ENCODE data around the gene CARNS1. TPM values are rescaled to one million over a fixed set of nuclear protein-coding genes. Genes with fewer than 3 reads are reported as not detected.

The CARNS1 gene
- total RNA-seq, 3 donors from 2014 or later (not counting 1 experiment from before 2014, with no cell fraction given) = 25.0 to 29.0 (median 25.0) TPM

DNA sequence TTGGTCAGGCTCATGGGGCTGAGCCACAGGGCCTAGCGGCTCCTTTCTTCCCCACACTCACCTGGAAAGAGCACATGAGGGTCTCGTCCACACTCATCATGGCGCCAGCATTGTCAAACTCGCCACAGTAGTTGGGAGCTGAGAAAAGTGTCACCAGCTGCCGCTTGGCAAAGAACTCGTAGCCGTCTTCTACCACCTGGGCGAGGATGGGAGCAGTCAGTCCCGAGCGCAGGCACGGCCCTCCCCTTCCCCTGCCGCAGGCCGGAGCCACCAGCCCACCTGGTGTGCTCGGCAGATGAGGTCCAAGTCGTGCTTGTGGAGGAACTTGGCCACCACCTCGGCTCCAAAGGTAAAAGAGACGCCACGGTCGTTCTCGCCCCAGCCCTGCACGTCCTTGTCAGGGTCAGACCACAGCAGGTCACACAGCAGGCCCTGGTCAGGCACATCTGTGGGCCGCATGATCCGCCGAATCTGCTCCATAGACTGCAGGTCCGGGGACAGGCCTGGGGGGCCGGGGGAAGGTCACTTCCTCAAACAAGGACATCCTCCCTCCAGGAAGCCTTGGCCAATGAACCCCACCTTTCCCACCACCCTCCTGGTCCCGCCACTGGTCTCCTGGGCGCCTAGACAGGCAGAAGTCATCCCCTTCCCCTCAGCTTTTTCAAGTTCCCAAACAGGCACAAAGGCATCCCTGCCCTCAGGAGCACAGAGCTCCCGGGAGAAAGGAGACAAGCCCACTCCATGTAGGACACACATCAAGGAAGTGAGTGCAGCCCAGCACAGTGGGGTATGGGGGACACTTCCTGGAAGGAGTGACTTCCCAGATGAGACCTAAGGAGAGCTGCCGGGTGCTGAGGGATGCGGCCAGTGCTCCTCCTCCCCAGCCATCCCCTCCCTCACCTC is 16.6 kb upstream of the CARNS1 start:
- DNase-seq = no peak

DNA sequence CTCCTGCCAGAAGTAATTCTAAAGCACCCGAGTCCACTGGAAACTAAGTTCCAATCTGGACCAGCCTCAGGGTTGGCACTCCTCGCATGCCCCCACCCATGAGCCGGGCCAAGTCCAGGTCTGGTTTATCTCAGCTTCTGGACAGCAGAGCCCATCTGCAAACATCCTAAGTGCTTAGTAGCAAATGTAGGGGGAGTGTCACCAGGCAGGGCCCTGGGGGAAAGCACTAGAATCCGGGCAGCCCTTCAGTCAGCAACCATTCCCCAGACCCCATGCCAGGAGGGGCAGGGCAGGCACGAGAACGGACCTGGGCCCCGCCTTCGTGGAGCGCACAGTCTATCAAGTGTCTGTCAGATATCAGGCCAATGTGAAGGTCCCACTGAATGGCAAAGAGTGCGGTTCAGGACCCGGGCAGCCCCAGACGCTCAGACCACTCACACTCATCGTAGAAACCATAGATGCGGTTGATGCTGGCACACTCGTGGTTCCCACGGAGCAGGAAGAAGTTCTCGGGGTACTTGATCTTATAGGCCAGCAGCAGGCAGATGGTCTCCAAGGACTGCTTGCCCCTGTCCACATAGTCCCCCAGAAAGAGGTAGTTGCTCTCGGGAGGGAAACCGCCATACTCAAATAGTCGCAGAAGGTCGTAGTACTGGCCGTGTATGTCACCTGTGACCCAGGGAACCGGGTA is 15.1 kb upstream of the CARNS1 start:
- no peak for ATAC-seq
- H3K27me3 Mint-ChIP-seq (ENCODE audit: low read depth in 2 of 2) = no peaks in the 10 kb centered on the region
- H3K27ac Mint-ChIP-seq = peak overlapping the region; percentile 84 to 96
- peak in 1 of 2 donors; percentile 41 for DNase-seq
- H3K4me1 Mint-ChIP-seq = peaks cover 33 to 52% of the 10 kb centered on the region in 2 donors
- intact Hi-C loops (cut with micrococcal nuclease) = loop anchor here (5.0 kb wide), 3 partner anchors 67 to 107 kb away; partner anchors contain the start of genes AIP, CDK2AP2, PITPNM1 and TMEM134
- Histone ChIP-seq H3K4me1 (ENCODE audit: control insufficient read depth, insufficient read depth, low read length) (peaks cover 85% of the 10 kb centered on the region), H3K4me3 (ENCODE audit: low read length) (peak overlapping the region; percentile 69), H3K36me3 (ENCODE audit: control insufficient read depth, insufficient read depth, low read length) (peaks cover 52% of the 10 kb centered on the region), H3K27ac (ENCODE audit: low read length) (peak overlapping the region; percentile 60), H3K27me3 (ENCODE audit: control insufficient read depth, insufficient read depth, low read length) (no peaks in the 10 kb centered on the region), H3K9me3 (ENCODE audit: control insufficient read depth, insufficient read depth, low read length) (no peaks in the 10 kb centered on the region)
- no peak for TF ChIP-seq CTCF (IDR thresholded peaks at IDR 0.05)
- no peaks in the 10 kb centered on the region for H3K36me3 Mint-ChIP-seq
- H3K9me3 Mint-ChIP-seq = no peaks in the 10 kb centered on the region
- H3K4me3 Mint-ChIP-seq = peak overlapping the region; percentile 88
- 42% methylated on average over 23 of the region's 23 CpGs for WGBS (ENCODE audit: insufficient coverage)

More for the DNA sequence above, 16.6 kb upstream of the CARNS1 start:
- Histone ChIP-seq H3K27me3 (ENCODE audit: control insufficient read depth, insufficient read depth, low read length) (no peaks in the 10 kb centered on the region), H3K4me1 (ENCODE audit: control insufficient read depth, insufficient read depth, low read length) (peaks cover 70% of the 10 kb centered on the region), H3K9me3 (ENCODE audit: control insufficient read depth, insufficient read depth, low read length) (no peaks in the 10 kb centered on the region), H3K27ac (ENCODE audit: low read length) (no peak overlapping the region), H3K4me3 (ENCODE audit: low read length) (no peak overlapping the region), H3K36me3 (ENCODE audit: control insufficient read depth, insufficient read depth, low read length) (peaks cover 50% of the 10 kb centered on the region)
- H3K4me3 Mint-ChIP-seq = peak overlapping the region; percentile 47
- no peak for ATAC-seq
- H3K27me3 Mint-ChIP-seq (ENCODE audit: low read depth in 2 of 2) = no peaks in the 10 kb centered on the region
- peaks cover 23 to 39% of the 10 kb centered on the region in 2 donors for H3K4me1 Mint-ChIP-seq
- intact Hi-C loops (cut with micrococcal nuclease) = no loop called here
- no peaks in the 10 kb centered on the region for H3K36me3 Mint-ChIP-seq
- no peaks in the 10 kb centered on the region for H3K9me3 Mint-ChIP-seq
- WGBS (ENCODE audit: insufficient coverage) = 88% methylated on average over 31 of the region's 31 CpGs
- no peak for TF ChIP-seq CTCF (IDR thresholded peaks at IDR 0.05)
- no peak overlapping the region for H3K27ac Mint-ChIP-seq

GRCh38 chr11:67400942-67401494 is 14.5 kb upstream of the CARNS1 start:
- Mint-ChIP-seq H3K27ac (peak overlapping the region; percentile 84 to 96), H3K9me3 (no peaks in the 10 kb centered on the region), H3K27me3 (ENCODE audit: low read depth in 2 of 2) (no peaks in the 10 kb centered on the region), H3K4me3 (peak overlapping the region; percentile 88), H3K36me3 (no peaks in the 10 kb centered on the region), H3K4me1 (peaks cover 38 to 58% of the 10 kb centered on the region in 2 donors)
- peak overlapping the region; percentile 60 for H3K27ac ChIP-seq (ENCODE audit: low read length)
- H3K4me3 ChIP-seq (ENCODE audit: low read length) = peak overlapping the region; percentile 69
- intact Hi-C loops (cut with micrococcal nuclease) = loop anchor here (5.0 kb wide), 3 partner anchors 66 to 106 kb away; partner anchors contain the start of genes AIP, CDK2AP2, PITPNM1 and TMEM134
- 5% methylated on average over 27 of the region's 27 CpGs for WGBS (ENCODE audit: insufficient coverage)
- H3K36me3 ChIP-seq (ENCODE audit: control insufficient read depth, insufficient read depth, low read length) = peaks cover 52% of the 10 kb centered on the region
- H3K27me3 ChIP-seq (ENCODE audit: control insufficient read depth, insufficient read depth, low read length) = no peaks in the 10 kb centered on the region
- DNase-seq (no peak), ATAC-seq (peak; percentile 1 to 17 (median 4))
- H3K9me3 ChIP-seq (ENCODE audit: control insufficient read depth, insufficient read depth, low read length) = no peaks in the 10 kb centered on the region
- peaks cover 91% of the 10 kb centered on the region for H3K4me1 ChIP-seq (ENCODE audit: control insufficient read depth, insufficient read depth, low read length)
- TF ChIP-seq CTCF (IDR thresholded peaks at IDR 0.05) = no peak
